NCI-H345 treated with DMSO at 0.1 percent for 48 hours (cell line): ENCODE measurements around the gene CHRNA10.
"Not testable (repeated sequence)": the region's sequence is repeated elsewhere in the genome, so short reads cannot be mapped to it uniquely, and the experiment has no call there.

Experiments
- DNase-seq: peaks from one replicate; lab custom pipeline; 2025; ENCODE audit not compliant: unreplicated experiment; lab: John Stamatoyannopoulos, UW

Gene CHRNA10

DNA sequence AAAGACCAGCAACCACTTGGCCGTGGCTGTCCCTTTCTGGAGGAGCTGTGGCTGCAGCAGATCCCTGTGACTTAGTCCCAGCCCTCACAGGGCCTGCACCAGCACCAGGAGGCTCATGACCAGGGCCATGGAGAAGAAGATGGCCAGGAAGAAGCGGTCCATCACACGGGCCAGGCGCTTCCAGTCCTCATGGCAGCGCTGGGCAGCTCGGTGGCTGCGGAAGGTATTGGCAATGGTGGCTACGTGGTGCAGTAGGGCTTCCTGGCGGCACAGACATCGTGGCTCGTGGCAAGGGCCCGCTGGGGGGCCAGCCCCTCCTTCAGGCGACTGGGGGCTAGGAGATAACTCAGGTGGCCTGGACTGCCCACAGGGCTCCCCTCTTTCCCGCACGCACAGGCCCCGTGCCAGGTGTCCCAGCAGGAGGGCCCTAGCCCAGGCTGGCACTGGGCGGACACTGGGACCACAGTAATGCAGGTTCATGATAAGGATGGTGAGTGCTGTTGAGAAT lies 5.1 kb downstream of the CHRNA10 start:
- no peak for DNase-seq

DNA sequence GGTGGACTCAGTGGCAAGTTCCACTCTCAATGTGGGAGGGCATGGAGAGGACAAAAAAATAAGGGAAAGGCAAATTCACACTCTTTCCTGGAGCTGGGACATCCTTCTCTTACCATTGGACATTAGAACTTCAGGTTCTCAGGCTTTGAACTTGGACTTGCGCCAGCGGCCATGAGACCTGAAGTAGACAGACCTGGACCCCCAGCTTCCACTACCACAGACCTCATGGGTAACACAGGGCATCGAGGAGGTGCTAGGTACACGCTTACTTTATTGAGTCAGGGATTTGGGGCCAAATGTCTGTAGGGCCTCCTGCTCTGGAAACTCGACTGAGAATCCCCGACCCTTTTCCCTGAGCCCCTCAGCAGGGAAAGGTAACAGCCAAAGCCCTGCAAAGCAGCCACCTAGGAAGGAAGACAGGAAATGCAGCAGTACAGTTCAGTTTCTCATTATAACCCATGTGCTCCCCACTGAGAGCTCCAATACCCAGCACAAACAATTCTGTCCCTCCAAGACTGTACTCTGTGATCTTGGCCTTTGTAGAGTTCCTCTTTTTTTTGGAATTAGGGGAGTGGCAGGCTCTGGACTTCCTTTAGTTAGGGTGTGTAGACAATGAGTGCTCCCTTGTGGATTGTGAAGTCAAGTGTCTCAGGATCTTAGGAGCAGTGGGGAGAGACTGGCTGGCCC lies 5.7 kb downstream of the CHRNA10 start:
- no peak for DNase-seq

DNA sequence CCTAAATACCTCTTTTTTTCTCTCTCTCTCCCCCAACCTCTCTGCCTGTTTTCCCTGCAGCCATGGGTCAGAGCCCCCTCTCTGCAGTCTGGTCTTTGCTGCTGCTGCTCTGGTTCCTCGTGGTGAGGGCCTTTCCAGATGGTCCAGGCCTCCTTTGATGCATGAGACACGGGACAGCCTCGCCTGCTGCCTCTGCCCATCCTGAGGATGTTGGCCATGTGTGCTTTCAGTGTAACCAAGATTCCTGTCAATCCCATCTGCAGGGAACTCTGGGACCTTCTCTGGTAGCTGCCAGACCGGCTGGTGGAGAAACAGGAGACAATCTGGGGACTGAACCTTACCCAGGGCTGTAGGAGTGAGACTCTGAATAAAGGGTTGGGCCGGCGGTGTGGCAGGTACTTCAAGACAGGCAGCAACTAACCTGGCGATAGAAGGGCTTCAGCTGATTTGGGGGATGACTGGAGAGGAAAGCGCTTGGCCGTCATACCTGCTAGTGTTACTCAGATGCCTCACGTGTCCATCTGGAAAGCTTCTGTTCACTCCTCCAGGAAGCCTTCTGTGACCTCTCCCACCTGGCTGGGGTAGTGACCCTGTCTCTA lies 7.1 kb downstream of the CHRNA10 start:
- DNase-seq: no peak

GRCh38 chr11:3662856-3663255 lies 8.3 kb downstream of the CHRNA10 start:
- DNase-seq: no peak

DNA sequence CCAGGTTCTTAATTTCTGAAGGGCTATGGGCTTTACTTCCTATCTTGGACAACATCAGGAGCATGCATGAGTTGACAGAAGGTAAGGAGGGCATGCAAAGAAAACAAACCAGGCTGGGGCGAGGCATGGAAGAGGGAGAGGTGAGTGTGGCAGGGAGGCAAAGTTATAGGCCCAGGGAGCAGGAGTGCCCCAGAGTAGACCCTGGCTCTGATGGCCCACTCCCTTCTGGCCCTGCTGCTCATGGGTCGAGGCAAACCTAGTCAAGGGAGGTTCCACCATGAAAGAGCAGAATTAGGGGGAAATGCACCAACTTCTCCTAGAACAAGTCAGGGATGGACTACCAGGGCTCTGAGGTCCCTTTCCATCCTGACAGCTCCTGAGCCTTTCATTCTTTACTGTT lies 10.2 kb downstream of the CHRNA10 start:
- no peak for DNase-seq

DNA sequence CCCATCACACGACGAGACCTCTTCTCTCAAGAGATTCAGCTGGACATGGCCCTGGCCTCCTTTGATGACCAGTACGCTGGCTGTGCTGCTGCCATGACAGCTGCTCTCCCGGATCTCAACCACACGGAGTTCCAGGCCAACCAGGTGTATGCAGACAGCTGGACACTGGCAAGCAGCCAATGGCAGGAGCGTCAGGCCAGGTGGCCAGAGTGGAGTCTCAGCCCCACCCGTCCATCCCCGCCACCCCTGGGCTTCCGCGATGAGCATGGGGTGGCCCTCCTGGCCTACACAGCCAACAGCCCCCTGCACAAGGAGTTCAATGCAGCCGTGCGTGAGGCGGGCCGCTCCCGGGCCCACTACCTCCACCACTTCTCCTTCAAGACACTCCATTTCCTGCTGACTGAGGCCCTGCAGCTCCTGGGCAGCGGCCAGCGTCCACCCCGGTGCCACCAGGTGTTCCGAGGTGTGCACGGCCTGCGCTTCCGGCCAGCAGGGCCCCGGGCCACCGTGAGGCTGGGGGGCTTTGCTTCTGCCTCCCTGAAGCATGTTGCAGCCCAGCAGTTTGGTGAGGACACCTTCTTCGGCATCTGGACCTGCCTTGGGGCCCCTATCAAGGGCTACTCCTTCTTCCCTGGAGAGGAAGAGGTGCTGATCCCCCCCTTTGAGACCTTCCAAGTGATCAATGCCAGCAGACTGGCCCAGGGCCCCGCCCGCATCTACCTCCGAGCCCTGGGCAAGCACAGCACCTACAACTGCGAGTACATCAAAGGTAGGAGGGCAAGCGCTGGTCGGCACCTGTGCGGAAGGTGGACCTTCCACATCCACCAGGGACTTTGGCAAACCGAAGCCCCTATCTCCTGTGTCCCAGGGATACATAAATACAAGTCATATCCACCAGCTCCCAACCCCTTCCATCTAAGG lies 11.3 kb downstream of the CHRNA10 start:
- DNase-seq: no peak

- no peak for DNase-seq
Observed at GRCh38 chr11:3658252-3658651, 12.9 kb downstream of the CHRNA10 start.

GRCh38 chr11:3657331-3657730 lies 13.9 kb downstream of the CHRNA10 start:
- DNase-seq: not testable (repeated sequence)

GRCh38 chr11:3655547-3655946 lies 15.6 kb downstream of the CHRNA10 start:
- DNase-seq: no peak

GRCh38 chr11:3652514-3652913 lies 18.7 kb downstream of the CHRNA10 start:
- DNase-seq: not testable (repeated sequence)

DNA sequence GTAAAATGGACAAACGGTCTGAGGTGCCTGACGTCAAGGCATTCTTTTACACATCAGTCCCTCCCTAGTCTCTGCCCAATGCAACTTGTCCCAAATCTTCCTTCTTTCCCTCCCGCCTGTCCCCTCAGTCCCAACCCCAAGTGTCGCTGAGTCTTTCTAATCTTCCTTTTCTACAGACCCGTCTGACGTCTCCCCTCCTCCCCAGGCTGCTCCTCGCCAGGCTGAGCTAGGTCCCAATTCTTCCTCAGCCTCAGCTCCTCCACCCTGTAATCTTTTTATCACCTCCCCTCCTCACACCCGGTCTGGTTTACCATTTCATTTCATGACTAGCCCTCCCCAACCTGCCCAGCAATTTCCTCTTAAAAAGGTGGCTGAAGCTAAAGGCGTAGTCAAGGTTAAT lies 21.8 kb downstream of the CHRNA10 start:
- DNase-seq: not testable (repeated sequence)

DNA sequence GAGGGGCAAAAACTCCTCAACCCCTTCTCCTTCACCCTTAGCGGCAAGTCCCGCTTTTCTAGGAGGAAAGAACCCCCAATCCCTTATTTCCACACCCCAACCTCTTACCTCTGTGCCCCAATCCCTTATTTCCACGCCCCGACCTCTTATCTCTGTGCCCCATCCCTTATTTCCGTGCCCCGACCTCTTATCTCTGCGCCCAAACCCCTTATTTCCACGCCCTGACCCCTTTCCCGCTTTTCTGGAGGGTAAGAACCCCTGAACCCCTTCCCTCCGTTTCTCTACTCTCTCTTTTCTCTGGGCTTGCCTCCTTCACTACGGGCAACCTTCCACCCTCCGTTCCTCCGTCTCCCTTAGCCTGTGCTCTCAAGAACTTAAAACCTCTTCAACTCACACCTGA lies 22.3 kb downstream of the CHRNA10 start:
- DNase-seq: not testable (repeated sequence)

GRCh38 chr11:3645552-3645951 lies 25.6 kb downstream of the CHRNA10 start:
- no peak for DNase-seq

GRCh38 chr11:3644817-3645235 lies 26.4 kb downstream of the CHRNA10 start, which contains the start of gene ART1:
TSS of gene ART1 (plus strand) at chr11:3645128. CDS start at chr11:3659214, 14,086 bp downstream.
- DNase-seq: no peak

- DNase-seq: not testable (repeated sequence)
Observed at GRCh38 chr11:3643102-3643546, 28.1 kb downstream of the CHRNA10 start.

DNA sequence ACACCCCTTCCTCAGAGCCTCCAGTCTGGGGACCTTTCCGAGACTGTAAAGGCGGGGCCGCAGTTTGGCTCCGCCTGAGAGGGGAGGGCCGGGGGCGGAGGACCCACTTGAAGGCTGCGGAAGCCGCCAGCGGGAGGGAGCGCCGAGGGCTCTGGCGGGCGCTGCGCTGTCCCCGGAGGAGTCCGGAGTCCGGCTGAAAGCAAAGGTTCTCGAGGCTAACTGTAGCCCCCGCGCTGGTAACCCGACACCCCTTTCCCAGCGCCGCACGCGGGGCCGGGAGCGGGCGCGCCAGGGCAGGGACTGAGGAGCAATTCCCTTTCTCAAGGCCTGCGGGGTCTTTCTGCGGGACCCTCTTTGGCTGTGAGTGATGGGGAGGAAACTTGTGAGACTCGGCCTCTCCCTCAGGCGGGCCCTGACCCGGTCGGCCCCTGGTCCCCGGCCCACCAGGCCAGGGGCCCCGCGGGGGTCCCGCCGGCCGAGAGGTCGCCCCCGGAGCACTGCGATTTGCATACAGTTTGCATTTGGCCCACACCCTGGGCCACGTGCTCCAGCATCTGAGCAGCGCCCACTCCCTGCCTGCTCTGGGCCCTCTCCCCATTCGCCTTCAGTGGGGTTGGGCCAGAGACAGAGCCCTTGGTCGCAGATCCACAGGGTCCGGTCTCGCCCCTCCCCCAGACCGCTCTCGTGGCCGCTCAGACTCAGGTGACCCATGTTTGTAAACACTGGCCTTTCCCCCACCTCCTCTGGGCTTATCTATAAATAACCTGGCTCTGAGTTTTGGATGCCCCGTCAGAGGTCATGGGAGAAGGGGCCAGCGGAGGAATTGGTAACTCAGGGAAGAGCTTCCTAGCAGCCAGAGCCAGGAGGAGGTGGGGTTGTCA lies 28.9 kb downstream of the CHRNA10 start:
- peak; percentile 60 for DNase-seq

- no peak for DNase-seq
Observed at GRCh38 chr11:3641701-3642070, 29.5 kb downstream of the CHRNA10 start, which contains the start of gene ART5. TSS of gene ART5 (minus strand) at chr11:3641992. CDS start at chr11:3641862, 130 bp downstream.

GRCh38 chr11:3641191-3641590 lies 30.0 kb downstream of the CHRNA10 start:
- DNase-seq: no peak

DNA sequence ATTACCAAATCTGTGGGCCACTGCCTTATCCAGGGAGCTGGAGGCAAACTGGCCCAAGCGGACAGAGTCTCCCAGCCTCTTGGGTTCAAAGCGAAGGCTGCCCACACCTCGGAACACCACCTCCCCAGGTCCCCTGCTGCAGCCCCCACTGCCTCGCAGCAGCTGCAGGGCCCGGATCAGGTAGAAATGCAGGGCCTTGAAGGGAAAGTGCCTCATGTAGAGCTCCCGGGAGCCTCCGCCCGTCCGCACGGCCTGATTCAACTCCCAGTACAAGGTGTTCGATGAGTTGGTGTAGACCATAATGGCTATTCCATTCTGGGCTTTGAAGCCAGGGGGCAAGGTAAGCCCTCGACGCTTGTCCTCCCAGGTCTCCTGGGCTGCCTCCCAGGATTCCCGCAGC lies 31.3 kb downstream of the CHRNA10 start:
- DNase-seq: no peak

DNA sequence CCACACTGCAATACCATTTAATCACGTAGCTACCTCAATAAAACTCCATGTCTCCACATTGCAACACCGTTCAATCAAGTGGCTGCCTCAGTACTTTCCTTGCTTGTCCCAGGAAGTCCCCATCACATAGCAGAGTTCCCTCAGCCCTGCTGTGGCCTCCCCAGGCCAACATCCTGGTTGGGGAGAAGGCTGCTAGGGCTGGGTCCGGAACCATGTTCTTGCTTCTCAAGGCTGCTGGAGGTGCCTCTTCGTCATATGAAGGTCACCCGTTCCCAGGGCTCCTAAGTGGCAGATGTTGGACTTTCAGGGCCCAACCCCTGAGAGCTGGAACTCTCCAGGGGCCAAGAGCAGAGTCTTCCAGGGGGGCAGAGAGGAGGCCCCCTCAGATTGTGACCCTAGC lies 32.7 kb downstream of the CHRNA10 start:
- no peak for DNase-seq
